ENCODE data around the gene PAF1.

DNA sequence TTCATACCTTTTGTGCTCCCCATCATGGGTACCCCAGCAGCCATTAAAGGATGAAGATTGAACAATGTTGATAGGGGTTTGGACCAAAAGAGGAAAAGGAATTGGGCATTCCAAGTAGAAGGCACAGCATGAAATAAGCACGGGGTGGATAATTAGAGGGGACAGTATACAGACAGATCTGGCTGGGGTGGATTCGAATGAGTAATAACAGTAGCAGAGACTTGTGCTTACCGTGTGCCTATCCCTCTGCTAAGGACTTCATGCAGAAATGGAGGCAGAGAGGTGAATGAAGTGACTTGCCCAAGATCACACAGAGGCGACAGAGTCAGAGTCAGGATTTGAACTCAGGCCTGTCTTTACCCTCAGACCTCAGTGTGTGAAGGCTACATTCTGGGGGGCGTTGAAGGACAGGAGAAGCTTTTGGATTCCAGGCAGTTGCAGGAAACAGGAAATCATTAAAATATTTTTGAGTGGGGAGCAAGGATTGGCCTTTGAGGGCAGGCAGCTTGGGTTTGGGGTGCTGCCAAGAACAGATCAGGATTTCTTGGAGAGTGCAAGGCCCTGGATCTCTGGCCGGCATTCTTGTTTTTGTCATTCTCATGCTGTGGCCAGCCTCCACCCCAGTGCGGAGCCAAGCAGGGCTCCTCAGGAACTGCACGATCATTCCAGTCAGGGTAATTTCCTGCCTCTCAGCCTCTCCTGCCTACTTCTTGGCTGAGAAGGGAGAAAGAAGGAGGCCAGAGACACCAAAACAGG, 18.7 kb downstream of the PAF1 start:
- no peak for TF ChIP-seq CTCF (IDR thresholded peaks at IDR 0.05)
- TF ChIP-seq EP300 (IDR thresholded peaks at IDR 0.05), result no peak
- TF ChIP-seq POLR2AphosphoS5 (IDR thresholded peaks at IDR 0.05), result peak in 2 of 3 donors; percentile 35 to 38
- TF ChIP-seq POLR2A (IDR thresholded peaks at IDR 0.05), result no peak

Data from stomach (tissue), 4 donors.